VCaP (cell line): Measurements from ENCODE around the gene FAM53A.

ENCODE experiments used
- H3K27ac ChIP-seq: fragments of 450-650 bp; 2 replicates; pipeline ENCODE4 v1.5.1; 2017
- TF ChIP-seq, protein P1 (sequence below): fragments of 450-650 bp; conservative IDR thresholded peaks from 2 replicates; pipeline ENCODE4 v1.5.1; 2017; ENCODE audit warnings: mild to moderate bottlenecking, moderate library complexity

Gene FAM53A

DNA sequence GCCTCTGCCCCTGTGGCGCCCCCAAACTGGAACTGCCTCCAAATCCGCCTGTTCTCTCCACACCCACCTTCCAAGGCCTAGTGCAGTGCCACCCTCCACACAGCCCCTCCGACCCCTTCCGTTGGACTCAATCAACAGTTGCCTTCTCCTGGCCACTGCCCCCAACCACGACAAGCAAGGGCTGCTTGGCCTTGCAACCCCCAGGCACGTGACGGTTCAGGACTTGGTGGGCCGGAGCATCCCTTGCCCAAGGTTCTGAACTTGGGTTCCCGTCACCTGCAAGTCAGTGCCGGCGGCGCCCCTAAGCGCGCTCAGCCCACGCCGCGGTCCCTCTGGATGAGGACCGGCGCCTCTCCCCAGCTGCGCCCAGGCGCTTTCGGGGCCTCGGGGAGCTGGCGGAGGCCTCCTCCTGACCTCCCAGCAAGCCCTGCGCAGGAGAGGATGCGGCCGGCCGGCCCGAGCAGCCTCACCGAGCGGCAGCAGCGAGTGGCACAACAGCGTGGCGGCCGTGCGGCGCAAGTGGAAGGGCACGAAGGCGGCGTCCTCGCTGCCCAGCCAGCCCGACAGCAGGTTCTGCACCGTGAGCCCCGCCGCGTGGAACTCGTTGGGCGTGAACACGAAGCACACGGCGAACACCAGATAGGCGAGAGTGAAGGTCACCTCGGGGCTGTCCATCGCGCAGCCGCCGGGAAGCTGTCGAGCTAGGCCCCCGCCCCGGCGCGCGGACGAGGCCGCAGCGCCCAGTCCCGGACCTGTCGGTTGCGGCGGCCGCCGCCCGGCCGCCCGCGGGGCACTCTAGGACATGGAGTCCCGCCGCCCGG, 36.3 kb upstream of the FAM53A start:
- H3K27ac ChIP-seq = peak overlapping the region; percentile 96
- TF ChIP-seq, protein P1, sequence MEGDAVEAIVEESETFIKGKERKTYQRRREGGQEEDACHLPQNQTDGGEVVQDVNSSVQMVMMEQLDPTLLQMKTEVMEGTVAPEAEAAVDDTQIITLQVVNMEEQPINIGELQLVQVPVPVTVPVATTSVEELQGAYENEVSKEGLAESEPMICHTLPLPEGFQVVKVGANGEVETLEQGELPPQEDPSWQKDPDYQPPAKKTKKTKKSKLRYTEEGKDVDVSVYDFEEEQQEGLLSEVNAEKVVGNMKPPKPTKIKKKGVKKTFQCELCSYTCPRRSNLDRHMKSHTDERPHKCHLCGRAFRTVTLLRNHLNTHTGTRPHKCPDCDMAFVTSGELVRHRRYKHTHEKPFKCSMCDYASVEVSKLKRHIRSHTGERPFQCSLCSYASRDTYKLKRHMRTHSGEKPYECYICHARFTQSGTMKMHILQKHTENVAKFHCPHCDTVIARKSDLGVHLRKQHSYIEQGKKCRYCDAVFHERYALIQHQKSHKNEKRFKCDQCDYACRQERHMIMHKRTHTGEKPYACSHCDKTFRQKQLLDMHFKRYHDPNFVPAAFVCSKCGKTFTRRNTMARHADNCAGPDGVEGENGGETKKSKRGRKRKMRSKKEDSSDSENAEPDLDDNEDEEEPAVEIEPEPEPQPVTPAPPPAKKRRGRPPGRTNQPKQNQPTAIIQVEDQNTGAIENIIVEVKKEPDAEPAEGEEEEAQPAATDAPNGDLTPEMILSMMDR = no peak

DNA sequence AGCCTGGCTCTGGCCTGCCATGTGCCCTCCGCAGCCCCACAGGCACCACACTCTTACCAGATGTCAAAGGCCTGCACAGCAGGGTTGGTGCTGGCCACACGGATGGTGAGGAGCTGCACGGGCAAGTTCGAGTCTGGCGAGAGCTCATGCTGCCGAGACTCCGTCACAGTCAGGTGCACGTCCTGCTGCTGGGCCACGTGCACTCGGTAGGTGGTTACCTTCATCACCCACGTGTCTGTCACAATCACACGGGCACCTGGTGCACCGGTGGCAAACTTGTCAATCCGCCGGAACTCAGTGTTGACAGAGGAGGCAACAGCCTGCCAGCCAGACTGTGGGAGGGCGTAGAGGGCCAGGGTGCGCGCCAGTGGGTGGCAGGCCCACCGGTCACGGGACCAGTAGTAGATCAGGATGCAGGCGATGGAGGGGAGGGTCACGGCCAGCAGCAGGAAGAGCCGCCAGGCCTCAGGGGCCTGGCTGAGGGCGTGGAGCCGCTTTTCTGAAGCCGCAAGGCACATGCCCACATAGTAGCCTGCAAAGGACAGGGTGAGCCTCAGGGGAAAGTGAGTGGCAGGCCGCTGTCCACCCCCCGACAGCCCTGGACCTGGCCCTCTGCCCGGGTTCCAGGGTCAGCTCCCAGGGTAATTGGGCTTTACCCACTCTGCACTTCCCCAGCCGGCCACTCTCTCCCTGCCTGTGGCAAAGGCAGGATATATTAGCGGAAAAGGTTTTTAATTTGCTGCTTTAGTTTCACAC, 34.2 kb upstream of the FAM53A start:
- H3K27ac ChIP-seq = peak overlapping the region; percentile 96
- TF ChIP-seq, protein P1 = no peak

GRCh38 chr4:1717129-1718094, 33.3 kb upstream of the FAM53A start:
- TF ChIP-seq, protein P1 = no peak
- H3K27ac ChIP-seq = peak overlapping the region; percentile 96

DNA sequence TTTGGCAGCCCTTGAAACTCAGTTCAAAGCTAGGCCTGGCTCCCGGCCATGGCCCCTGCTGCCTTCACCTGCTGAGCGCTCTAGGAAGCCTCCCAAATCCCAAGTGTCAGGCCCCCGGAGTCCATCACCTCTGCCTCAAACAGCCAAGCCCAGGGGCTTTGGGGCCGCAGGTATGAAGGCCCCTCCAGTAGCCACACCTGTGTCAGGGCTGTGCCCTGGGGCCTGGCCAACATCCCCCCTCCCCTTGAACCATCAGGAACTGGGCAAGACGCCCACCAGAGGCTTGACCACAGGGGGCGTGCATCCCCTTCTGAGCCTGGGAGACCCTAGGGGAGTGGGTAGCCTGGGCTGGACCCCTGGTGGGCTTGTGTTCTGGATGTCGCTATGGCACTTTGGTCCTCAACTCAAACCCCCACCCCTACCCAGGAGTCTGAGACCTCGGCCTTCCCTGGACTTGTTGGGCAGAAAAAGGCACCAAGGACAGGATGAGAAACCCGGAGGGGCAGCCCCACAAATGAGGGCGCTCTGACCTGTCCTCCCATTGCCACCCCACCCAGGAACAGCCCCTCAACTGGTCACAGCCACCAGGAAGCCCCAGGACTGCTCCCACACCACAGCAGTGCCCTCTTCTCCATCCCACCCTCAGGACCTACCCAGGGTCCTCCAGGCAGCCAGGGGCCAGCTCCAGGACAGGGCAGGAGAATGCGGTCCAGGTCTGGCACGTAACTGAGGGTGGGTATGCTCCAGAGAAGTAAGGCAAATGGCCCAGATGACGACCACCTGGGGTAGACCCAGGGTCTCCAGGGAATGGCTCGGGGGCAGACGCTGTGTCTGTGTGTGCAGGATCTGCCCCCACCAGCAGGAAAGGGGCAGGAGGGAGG, 32.2 kb upstream of the FAM53A start:
- TF ChIP-seq, protein P1 = no peak
- H3K27ac ChIP-seq = peak overlapping the region; percentile 96

DNA sequence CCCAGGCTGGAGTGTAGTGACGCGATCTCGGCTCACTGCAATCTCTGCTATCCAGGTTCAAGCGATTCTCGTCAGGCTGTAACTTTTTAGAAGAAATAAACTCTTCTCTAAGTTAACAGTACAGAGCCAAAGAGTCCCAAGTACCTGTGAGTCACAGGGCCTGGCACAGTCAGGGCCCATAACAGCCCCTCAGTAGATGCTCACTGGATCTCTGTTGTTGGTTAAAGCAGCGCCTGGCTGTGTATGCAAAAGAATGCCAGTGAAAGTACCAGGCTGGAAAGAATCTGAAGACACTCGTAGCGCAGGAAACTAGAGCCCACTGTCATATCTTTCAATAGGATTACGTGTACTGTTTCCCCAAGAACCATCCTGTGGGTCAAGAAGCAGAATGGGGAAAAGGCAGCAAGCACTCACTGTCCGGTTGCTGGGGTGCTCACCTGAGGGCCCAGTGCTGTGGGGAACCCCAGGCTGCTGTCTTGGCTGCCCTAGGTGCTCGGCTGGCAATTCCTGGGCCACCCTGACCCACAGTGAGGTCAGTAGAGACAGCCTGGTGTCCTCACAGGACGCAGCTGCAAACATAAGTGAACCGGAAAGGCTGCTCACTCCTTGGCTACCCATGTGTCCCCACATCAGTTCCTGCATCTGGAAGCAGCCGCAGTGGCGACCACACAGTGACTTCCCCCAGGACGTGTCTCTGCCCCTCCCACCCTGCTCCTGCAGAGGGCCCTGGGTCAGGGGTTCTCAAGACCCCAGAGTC, 31.1 kb upstream of the FAM53A start:
- TF ChIP-seq, protein P1 = no peak
- H3K27ac ChIP-seq = peak overlapping the region; percentile 30

DNA sequence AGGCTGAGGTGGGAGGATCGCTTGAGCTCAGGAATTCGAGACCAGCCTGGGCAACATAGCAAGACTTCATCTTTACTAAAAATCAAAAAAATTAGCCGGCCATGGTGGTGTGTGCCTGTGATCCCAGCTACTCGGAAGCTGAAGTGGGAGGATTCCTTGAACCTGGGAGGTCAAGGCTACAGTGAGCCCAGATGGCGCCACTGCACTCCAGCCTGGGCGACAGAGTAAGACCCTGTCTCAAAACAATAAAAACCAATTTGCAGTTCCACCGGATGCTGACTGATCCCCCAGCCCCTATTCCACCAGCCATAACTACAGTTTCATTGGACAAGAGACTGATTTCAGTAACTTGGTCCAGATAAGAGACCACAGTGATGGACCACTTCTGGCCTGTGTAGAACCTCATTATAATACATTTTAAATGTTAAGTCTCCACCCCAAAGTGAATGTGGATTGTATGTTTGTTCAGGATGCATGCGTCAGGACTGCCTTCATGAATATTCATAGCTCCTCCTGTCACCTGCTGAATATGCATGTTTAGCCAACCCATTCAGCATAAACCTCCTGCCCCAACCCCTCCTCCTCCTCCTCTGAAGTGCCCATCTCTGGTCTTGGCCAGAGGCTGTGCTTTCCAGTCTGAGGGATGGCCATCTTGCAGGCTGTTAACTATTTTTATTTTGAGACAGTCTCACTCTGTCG, 30.3 kb upstream of the FAM53A start:
- H3K27ac ChIP-seq = peak overlapping the region; percentile 100
- TF ChIP-seq, protein P1 = no peak
